KMS-11 (cell line): ENCODE data around the gene SSH3.

Experiments used
- H2AFZ ChIP-seq: fragments of 200-600 bp; sonication (generic); 2 replicates; pipeline ENCODE4 v1.6.1; 2016; ENCODE audit warnings: antibody characterized with exemption, mixed run types, low read depth
- H3K27ac ChIP-seq: fragments of 200-600 bp; sonication (generic); 2 replicates; pipeline ENCODE4 v1.6.1; 2016; ENCODE audit warnings: mild to moderate bottlenecking, mixed run types
- H3K27me3 ChIP-seq: fragments of 200-600 bp; sonication (generic); 2 replicates; pipeline ENCODE4 v1.6.1; 2017; ENCODE audit warnings: mild to moderate bottlenecking, low read depth, mixed run types, moderate library complexity; ENCODE audit not compliant: insufficient read depth
- H3K36me3 ChIP-seq: fragments of 200-600 bp; sonication (generic); 2 replicates; pipeline ENCODE4 v1.6.1; 2017; ENCODE audit warnings: mild to moderate bottlenecking, mixed run types; ENCODE audit not compliant: insufficient read depth
- H3K4me1 ChIP-seq: fragments of 200-600 bp; sonication (generic); 2 replicates; pipeline ENCODE4 v1.6.1; 2016; ENCODE audit warnings: mild to moderate bottlenecking, low read depth, mixed run types; ENCODE audit not compliant: poor library complexity, severe bottlenecking
- H3K4me2 ChIP-seq: fragments of 200-600 bp; sonication (generic); 2 replicates; pipeline ENCODE4 v1.7.0; 2016; ENCODE audit warnings: mild to moderate bottlenecking, mixed run types
- H3K4me3 ChIP-seq: fragments of 200-600 bp; sonication (generic); IDR thresholded peaks from 2 replicates; pipeline ENCODE4 v1.6.1; 2017; ENCODE audit warnings: low read depth, low read length, mixed read lengths; ENCODE audit not compliant: insufficient read depth
- H3K79me2 ChIP-seq: fragments of 200-600 bp; sonication (generic); 2 replicates; pipeline ENCODE4 v1.6.1; 2016; ENCODE audit warnings: low read depth, mixed run types; ENCODE audit not compliant: insufficient read depth
- H3K9ac ChIP-seq: fragments of 200-600 bp; sonication (generic); 2 replicates; pipeline ENCODE4 v1.6.1; 2016; ENCODE audit warnings: mild to moderate bottlenecking, mixed run types
- H4K20me1 ChIP-seq: fragments of 200-600 bp; sonication (generic); 2 replicates; pipeline ENCODE4 v1.6.1; 2016; ENCODE audit warnings: mild to moderate bottlenecking, mixed run types; ENCODE audit not compliant: insufficient read depth
- CTCF ChIP-seq: fragments of 200-600 bp; sonication (generic); conservative IDR thresholded peaks from 2 replicates; pipeline ENCODE4 v1.6.1; 2017; ENCODE audit warnings: low read depth, mild to moderate bottlenecking, antibody characterized with exemption, low read length, moderate library complexity, mixed read lengths

Gene SSH3

GRCh38 chr11:67293090-67293489 lies 10.2 kb upstream of the SSH3 start:
- Histone ChIP-seq H3K27me3 (no peaks in the 10 kb centered on the region), H3K79me2 (peaks cover 16% of the 10 kb centered on the region), H3K4me1 (peaks cover 8% of the 10 kb centered on the region), H2AFZ (no peak overlapping the region), H3K9ac (no peak overlapping the region), H3K4me3 (no peak overlapping the region), H3K27ac (no peak overlapping the region), H4K20me1 (no peaks in the 10 kb centered on the region), H3K36me3 (0 out of 2 replicates have a peak, but pooled peaks cover 7% of the 10 kb centered on the region), H3K4me2 (no peak overlapping the region)
- TF ChIP-seq CTCF, result no peak

- Histone ChIP-seq H4K20me1 (no peaks in the 10 kb centered on the region), H3K79me2 (0 out of 2 replicates have a peak, but pooled peaks cover 3% of the 10 kb centered on the region)
- TF ChIP-seq CTCF, result no peak
These were observed 7.5 kb upstream of the SSH3 start for GRCh38 chr11:67295846-67296245.

GRCh38 chr11:67298786-67299185 lies 4.5 kb upstream of the SSH3 start:
- H3K27me3 ChIP-seq, result no peaks in the 10 kb centered on the region
- 0 out of 2 replicates have a peak, but pooled peaks cover 3% of the 10 kb centered on the region for H3K36me3 ChIP-seq
- H3K4me1 ChIP-seq, result no peaks in the 10 kb centered on the region
- no peak overlapping the region for H3K4me3 ChIP-seq
- TF ChIP-seq CTCF, result no peak
- H3K79me2 ChIP-seq, result no peaks in the 10 kb centered on the region
- H4K20me1 ChIP-seq, result no peaks in the 10 kb centered on the region
- H2AFZ ChIP-seq, result no peak overlapping the region
- no peak overlapping the region for H3K9ac ChIP-seq
- H3K27ac ChIP-seq, result no peak overlapping the region
- no peak overlapping the region for H3K4me2 ChIP-seq

More at GRCh38 chr11:67295846-67296245, 7.5 kb upstream of the SSH3 start:
- Histone ChIP-seq H3K36me3 (0 out of 2 replicates have a peak, but pooled peaks cover 7% of the 10 kb centered on the region), H3K4me3 (no peak overlapping the region), H3K9ac (no peak overlapping the region), H3K4me2 (no peak overlapping the region), H2AFZ (no peak overlapping the region), H3K4me1 (no peaks in the 10 kb centered on the region), H3K27me3 (no peaks in the 10 kb centered on the region), H3K27ac (no peak overlapping the region)

GRCh38 chr11:67299471-67300191 lies 3.7 kb upstream of the SSH3 start:
- no peak overlapping the region for H3K9ac ChIP-seq

More at GRCh38 chr11:67299471-67300191, 3.7 kb upstream of the SSH3 start:
- Histone ChIP-seq H2AFZ (no peak overlapping the region), H3K79me2 (no peaks in the 10 kb centered on the region), H3K4me1 (no peaks in the 10 kb centered on the region), H3K27me3 (no peaks in the 10 kb centered on the region), H3K4me3 (no peak overlapping the region), H4K20me1 (no peaks in the 10 kb centered on the region), H3K36me3 (0 out of 2 replicates have a peak, but pooled peaks cover 3% of the 10 kb centered on the region), H3K27ac (no peak overlapping the region), H3K4me2 (no peak overlapping the region)
- TF ChIP-seq CTCF, result no peak
